Fibroblast of lung (primary cell): Measurements from ENCODE around the gene WARS2.

Experiments used
- EZH2 ChIP-seq: IDR thresholded peaks from 2 replicates; pipeline ENCODE4 v1.5.1; 2012; ENCODE audit warnings: low read length, control low read depth, mild to moderate bottlenecking; ENCODE audit errors: missing control alignments
- TF ChIP-seq, protein P1 (sequence below), 2 donors: IDR thresholded peaks in 1 of 2; conservative IDR thresholded peaks in 1 of 2; 1 replicate in 1 of 2; 2 replicates in 1 of 2; pipeline ENCODE4 v1.5.1; 2011 to 2012; ENCODE audit warnings: low read length in 2 of 2, control low read depth in 1 of 2, inconsistent platforms in 1 of 2, low read depth in 1 of 2, mild to moderate bottlenecking in 1 of 2

DNA sequence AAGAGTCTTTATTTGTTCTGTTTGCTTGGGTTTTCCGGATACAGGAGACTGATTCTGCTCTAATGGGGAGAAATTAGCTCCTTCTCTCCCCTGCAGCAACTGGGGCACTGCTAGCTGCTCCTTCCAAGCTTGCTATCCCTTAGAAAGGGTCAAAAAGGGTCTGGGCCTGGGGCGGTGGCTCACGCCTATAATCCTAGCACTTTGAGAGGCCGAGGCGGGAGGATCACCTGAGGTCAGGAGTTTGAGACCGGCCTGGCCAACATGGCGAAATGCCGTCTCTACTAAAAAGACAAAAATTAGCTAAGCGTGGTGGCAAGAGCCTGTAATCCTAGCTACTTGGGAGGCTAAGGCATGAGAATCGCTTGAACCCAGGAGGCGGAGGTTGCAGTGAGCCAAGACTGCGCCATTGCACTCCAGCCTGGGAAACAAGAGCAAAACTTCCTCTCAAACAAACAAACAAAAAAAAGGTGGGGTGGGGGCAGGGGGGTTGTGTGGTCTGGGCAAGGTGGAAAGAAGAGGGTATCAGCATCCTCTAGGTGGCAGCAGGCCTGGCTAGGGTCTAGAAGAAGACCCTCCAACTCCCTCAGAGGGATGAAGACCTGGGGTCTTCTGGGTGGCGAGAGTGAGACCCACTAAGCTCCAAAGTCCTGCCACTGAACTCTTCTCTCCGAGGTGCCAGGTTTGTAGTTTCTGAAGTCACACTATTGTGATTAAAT, 136.9 kb downstream of the WARS2 start:
- TF ChIP-seq, protein P1, sequence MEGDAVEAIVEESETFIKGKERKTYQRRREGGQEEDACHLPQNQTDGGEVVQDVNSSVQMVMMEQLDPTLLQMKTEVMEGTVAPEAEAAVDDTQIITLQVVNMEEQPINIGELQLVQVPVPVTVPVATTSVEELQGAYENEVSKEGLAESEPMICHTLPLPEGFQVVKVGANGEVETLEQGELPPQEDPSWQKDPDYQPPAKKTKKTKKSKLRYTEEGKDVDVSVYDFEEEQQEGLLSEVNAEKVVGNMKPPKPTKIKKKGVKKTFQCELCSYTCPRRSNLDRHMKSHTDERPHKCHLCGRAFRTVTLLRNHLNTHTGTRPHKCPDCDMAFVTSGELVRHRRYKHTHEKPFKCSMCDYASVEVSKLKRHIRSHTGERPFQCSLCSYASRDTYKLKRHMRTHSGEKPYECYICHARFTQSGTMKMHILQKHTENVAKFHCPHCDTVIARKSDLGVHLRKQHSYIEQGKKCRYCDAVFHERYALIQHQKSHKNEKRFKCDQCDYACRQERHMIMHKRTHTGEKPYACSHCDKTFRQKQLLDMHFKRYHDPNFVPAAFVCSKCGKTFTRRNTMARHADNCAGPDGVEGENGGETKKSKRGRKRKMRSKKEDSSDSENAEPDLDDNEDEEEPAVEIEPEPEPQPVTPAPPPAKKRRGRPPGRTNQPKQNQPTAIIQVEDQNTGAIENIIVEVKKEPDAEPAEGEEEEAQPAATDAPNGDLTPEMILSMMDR (conservative IDR thresholded peaks at IDR 0.05 in 1 of 2, IDR thresholded peaks at IDR 0.05 in 1 of 2; ENCODE audit: low read depth in 1 of 2, low read length in 2 of 2), result no peak
- TF ChIP-seq EZH2, result no peak
